AG04450 (cell line): Measurements from ENCODE around the gene USO1. TPM values are rescaled to one million over a fixed set of nuclear protein-coding genes. Genes with fewer than 3 reads are reported as not detected.

Experiments used
- CTCF ChIA-PET: fragments of 300-600, 350-600 bp; formaldehyde crosslinking; extraction: SDS; loops from one replicate; lab custom pipeline; 2022; ENCODE audit warnings: antibody characterized with exemption, inconsistent platforms; lab: Charles Lee
- POLR2A ChIA-PET: fragments of 350-600 bp; formaldehyde crosslinking; extraction: SDS; loops from one replicate; lab custom pipeline; 2021; ENCODE audit warnings: antibody characterized with exemption, inconsistent platforms; lab: Yijun Ruan, JAX
- DNase-seq: peaks from one replicate; pipeline ENCODE4 v3.0.0-alpha.2; 2011; ENCODE audit warnings: low read depth, low spot score
- H3K27ac ChIP-seq: one replicate; pipeline ENCODE4 v1.5.1; 2012; ENCODE audit warnings: low read depth, low read length, control low read depth
- H3K27me3 ChIP-seq: one replicate; pipeline ENCODE4 v1.6.0; 2012; ENCODE audit warnings: low read length; ENCODE audit not compliant: control insufficient read depth, insufficient read depth
- H3K4me3 ChIP-seq: 2 replicates; pipeline ENCODE4 v1.5.1; 2011; ENCODE audit warnings: mild to moderate bottlenecking, low read depth, low read length, control low read depth
- H3K9me3 ChIP-seq: 2 replicates; pipeline ENCODE4 v1.5.1; 2012; ENCODE audit warnings: low read length; ENCODE audit not compliant: control insufficient read depth, insufficient read depth
- polyA plus RNA-seq: library from polyadenylated mRNA; depleted of rRNA; stranded (reverse); fragments of >200 nt; gene quantifications from 2 replicates; pipeline ENCODE4 v1.2.3, GENCODE V29; 2011
- TF ChIP-seq, protein P1 (sequence below): IDR thresholded peaks from 2 replicates; pipeline ENCODE4 v1.5.1; 2011; ENCODE audit warnings: low read depth, low read length, control low read depth, inconsistent platforms

The USO1 gene
- polyA plus RNA-seq, 1 experiment = 142 TPM

GRCh38 chr4:75777589-75777988 is 53.2 kb downstream of the USO1 start:
- TF ChIP-seq, protein P1, sequence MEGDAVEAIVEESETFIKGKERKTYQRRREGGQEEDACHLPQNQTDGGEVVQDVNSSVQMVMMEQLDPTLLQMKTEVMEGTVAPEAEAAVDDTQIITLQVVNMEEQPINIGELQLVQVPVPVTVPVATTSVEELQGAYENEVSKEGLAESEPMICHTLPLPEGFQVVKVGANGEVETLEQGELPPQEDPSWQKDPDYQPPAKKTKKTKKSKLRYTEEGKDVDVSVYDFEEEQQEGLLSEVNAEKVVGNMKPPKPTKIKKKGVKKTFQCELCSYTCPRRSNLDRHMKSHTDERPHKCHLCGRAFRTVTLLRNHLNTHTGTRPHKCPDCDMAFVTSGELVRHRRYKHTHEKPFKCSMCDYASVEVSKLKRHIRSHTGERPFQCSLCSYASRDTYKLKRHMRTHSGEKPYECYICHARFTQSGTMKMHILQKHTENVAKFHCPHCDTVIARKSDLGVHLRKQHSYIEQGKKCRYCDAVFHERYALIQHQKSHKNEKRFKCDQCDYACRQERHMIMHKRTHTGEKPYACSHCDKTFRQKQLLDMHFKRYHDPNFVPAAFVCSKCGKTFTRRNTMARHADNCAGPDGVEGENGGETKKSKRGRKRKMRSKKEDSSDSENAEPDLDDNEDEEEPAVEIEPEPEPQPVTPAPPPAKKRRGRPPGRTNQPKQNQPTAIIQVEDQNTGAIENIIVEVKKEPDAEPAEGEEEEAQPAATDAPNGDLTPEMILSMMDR = no peak
- CTCF ChIA-PET = no interaction called here
- Histone ChIP-seq H3K4me3 (no peak overlapping the region), H3K27me3 (no peaks in the 10 kb centered on the region), H3K9me3 (no peaks in the 10 kb centered on the region), H3K27ac (no peak overlapping the region)
- POLR2A ChIA-PET = no interaction called here
- DNase-seq = no peak

- Histone ChIP-seq H3K9me3 (no peaks in the 10 kb centered on the region), H3K27ac (no peak overlapping the region), H3K4me3 (no peak overlapping the region), H3K27me3 (no peaks in the 10 kb centered on the region)
- TF ChIP-seq, protein P1 = no peak
- POLR2A ChIA-PET = no interaction called here
- no peak for DNase-seq
- CTCF ChIA-PET = interaction anchor here (0.8 kb wide), 1 partner anchor 69 kb away, joined by 4 read pairs; no protein-coding TSS in a partner anchor
Observed at GRCh38 chr4:75779105-75779757, 54.9 kb downstream of the USO1 start.

GRCh38 chr4:75781305-75781704 is 56.9 kb downstream of the USO1 start:
- TF ChIP-seq, protein P1 = no peak
- no peak for DNase-seq

DNA sequence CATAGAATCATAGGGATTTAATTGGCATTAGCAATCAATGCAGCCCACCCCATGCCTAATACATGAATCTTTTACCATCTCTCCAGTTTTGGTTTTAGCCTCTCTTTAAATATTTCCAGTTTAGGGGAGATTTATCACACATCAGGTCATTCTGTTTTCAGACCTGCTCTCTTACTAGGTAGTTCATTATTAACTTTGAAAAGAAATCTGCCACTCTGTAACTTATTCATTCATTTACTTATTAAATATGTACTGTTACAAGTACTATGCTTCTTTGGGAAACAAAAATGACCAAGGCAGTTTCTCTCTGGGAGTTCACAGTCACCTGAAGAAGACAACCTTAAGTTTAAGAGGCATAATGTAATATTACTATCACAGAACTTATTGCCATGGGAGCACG is 62.1 kb downstream of the USO1 start:
- no peak for DNase-seq
- CTCF ChIA-PET = no interaction called here
- no peaks in the 10 kb centered on the region for H3K27me3 ChIP-seq
- POLR2A ChIA-PET = no interaction called here
- TF ChIP-seq, protein P1 = no peak
- no peak overlapping the region for H3K27ac ChIP-seq
- H3K9me3 ChIP-seq = no peaks in the 10 kb centered on the region
- H3K4me3 ChIP-seq = no peak overlapping the region

More at GRCh38 chr4:75781305-75781704, 56.9 kb downstream of the USO1 start:
- POLR2A ChIA-PET = no interaction called here
- Histone ChIP-seq H3K27ac (no peak overlapping the region), H3K4me3 (no peak overlapping the region), H3K27me3 (no peaks in the 10 kb centered on the region), H3K9me3 (no peaks in the 10 kb centered on the region)
- CTCF ChIA-PET = interaction anchor here (1.7 kb wide), 1 partner anchor 57 kb away, joined by 7 read pairs; the partner anchor contains the start of gene USO1

DNA sequence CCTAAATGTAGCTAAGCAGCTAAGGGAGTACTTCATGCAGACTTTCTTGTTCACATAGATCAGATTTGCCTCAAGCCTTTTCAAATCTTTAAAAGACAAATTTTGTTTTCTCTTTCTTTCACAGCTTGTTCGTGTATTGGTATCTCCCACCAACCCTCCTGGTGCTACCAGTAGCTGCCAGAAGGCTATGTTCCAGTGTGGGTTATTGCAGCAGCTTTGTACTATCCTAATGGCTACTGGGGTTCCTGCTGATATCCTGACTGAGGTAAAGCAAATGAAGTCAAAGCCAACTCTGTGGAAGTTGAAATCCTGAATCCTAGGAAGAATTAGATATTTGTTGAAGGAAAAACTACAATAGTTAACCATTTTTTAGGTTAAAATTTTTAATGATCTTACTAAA is 62.6 kb downstream of the USO1 start:
- no peaks in the 10 kb centered on the region for H3K9me3 ChIP-seq
- ChIA-PET CTCF (no interaction called here), POLR2A (no interaction called here)
- no peak for DNase-seq
- H3K27me3 ChIP-seq = no peaks in the 10 kb centered on the region
- TF ChIP-seq, protein P1 = no peak
- H3K27ac ChIP-seq = no peak overlapping the region
- no peak overlapping the region for H3K4me3 ChIP-seq
